ENCODE measurements around the gene MEN1. TPM values are rescaled to one million over a fixed set of nuclear protein-coding genes. Genes with fewer than 3 reads are reported as not detected.

Gene MEN1
- total RNA-seq, 1 experiment from 2014 or later = 46.1 TPM

DNA sequence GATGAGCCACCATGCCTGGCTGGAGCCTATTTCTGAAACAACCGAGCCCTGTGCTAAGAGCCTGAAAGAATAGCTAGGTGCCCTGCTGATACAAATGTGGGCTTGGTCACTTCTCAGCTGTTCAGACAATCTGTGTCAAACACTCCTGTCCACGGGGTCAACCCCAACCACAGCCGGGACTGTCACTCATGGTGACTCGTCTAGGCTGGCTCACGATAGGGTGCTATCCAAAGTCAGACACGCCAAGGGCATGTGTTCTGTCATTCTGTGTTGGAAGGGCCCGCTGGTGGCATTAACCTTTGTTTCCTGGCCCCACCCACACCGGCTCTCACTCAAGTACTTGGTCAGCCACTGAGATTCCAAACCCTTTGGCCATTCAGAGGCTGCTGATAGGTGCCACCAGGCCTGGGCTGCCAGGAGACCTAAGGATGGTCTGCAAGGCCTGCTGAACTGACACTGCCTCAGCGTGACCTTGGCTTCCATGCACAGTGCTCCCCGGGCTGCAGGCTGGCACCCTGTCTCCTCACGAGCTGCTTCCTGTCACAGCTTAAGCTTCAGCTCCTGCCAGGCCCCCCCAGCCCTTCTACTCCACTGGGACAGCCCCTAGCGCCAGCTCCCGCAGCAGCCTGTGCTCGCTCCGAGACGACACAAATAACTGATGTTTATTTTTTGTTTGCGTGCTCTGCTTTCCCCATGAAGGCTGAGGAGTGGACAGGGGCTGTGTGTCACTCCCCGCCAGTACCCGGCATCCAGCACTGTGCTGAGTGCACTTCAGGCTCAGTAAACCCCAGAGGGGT, 48.3 kb upstream of the MEN1 start:
- Histone ChIP-seq H3K79me2 (ENCODE audit: low read length) (peaks cover 79% of the 10 kb centered on the region), H3K4me2 (ENCODE audit: low read length) (no peak overlapping the region), H3K9ac (ENCODE audit: low read length) (no peak overlapping the region), H3K27ac (ENCODE audit: low read length) (peak overlapping the region; percentile 8; the same call in 1 of the 2 replicates), H3K36me3 (ENCODE audit: low read depth, low read length) (peaks cover 47% of the 10 kb centered on the region), H3K9me3 (ENCODE audit: low read length) (no peaks in the 10 kb centered on the region), H2AFZ (ENCODE audit: low read length) (no peak overlapping the region), H3K27me3 (ENCODE audit: low read length) (no peaks in the 10 kb centered on the region), H3K4me3 (ENCODE audit: low read length) (no peak overlapping the region), H3K4me1 (ENCODE audit: insufficient read depth, low read length) (peaks cover 63% of the 10 kb centered on the region), H3F3A (ENCODE audit: low read length, unreplicated experiment) (peaks cover 4% of the 10 kb centered on the region), H3K9me2 (replicated peaks; ENCODE audit: low read length) (no peaks in the 10 kb centered on the region), H4K20me1 (ENCODE audit: low read length) (peaks cover 8% of the 10 kb centered on the region; the same call in 1 of the 2 replicates)
- no peak for ATAC-seq
- BruUV-seq (replicated peaks) = no TSS peak
- no peak for TF ChIP-seq EZH2 (IDR thresholded peaks at IDR 0.05; ENCODE audit: low read length, unreplicated experiment)
- no peak for TF ChIP-seq EZH2phosphoT487 (IDR thresholded peaks at IDR 0.05; ENCODE audit: borderline replicate concordance, low read length)
- TF ChIP-seq, protein P1, sequence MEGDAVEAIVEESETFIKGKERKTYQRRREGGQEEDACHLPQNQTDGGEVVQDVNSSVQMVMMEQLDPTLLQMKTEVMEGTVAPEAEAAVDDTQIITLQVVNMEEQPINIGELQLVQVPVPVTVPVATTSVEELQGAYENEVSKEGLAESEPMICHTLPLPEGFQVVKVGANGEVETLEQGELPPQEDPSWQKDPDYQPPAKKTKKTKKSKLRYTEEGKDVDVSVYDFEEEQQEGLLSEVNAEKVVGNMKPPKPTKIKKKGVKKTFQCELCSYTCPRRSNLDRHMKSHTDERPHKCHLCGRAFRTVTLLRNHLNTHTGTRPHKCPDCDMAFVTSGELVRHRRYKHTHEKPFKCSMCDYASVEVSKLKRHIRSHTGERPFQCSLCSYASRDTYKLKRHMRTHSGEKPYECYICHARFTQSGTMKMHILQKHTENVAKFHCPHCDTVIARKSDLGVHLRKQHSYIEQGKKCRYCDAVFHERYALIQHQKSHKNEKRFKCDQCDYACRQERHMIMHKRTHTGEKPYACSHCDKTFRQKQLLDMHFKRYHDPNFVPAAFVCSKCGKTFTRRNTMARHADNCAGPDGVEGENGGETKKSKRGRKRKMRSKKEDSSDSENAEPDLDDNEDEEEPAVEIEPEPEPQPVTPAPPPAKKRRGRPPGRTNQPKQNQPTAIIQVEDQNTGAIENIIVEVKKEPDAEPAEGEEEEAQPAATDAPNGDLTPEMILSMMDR (conservative IDR thresholded peaks at IDR 0.05; ENCODE audit: low read depth, low read length) = no peak
- POLR2A ChIA-PET (ENCODE audit: unreplicated experiment) = interaction anchor here (1.1 kb wide), 1 partner anchor 11 kb away, joined by 3 read pairs; no protein-coding TSS in a partner anchor
- peak; percentile 50 for DNase-seq
- CTCF ChIA-PET = interaction anchor here (0.7 to 1.0 kb wide), 2 partner anchors 10 to 29 kb away, joined by 3 to 4 read pairs; no protein-coding TSS in a partner anchor
- intact Hi-C loops (cut with micrococcal nuclease) = no loop called here

DNA sequence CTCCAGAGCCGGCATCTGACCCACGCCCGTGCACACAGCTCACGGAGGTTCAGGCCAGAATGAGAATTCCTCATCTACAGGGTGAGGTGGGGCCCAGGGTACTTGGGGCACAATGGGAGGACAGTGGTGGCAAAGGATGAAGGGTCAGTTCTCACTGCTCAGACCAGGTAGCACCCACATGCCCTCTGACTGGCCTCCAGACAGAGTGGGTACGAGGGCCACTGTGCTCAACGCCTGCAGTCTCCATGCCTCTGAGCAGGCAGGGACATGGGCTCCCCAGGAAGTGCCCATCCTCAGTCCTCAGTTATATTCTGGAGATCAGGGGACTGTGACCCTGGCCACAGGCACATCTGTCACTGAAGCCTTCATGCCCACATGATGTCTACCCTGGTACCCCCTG, 47.1 kb upstream of the MEN1 start:
- peak overlapping the region; percentile 96 for H3K27ac ChIP-seq (ENCODE audit: low read length)
- H3K79me2 ChIP-seq (ENCODE audit: low read length) = peaks cover 78% of the 10 kb centered on the region
- no peak overlapping the region for H3K4me2 ChIP-seq (ENCODE audit: low read length)
- H3K9me3 ChIP-seq (ENCODE audit: low read length) = no peaks in the 10 kb centered on the region
- H3F3A ChIP-seq (ENCODE audit: low read length, unreplicated experiment) = peaks cover 4% of the 10 kb centered on the region
- intact Hi-C loops (cut with micrococcal nuclease) = no loop called here
- no peak for DNase-seq
- no peak overlapping the region for H3K9ac ChIP-seq (ENCODE audit: low read length)
- peaks cover 58% of the 10 kb centered on the region for H3K36me3 ChIP-seq (ENCODE audit: low read depth, low read length)
- POLR2A ChIA-PET (ENCODE audit: unreplicated experiment) = interaction anchor here (1.0 kb wide), 1 partner anchor 11 kb away, joined by 12 read pairs; no protein-coding TSS in a partner anchor
- no TSS peak for BruUV-seq (replicated peaks)
- CTCF ChIA-PET = interaction anchor here (0.8 kb wide), 1 partner anchor 20 kb away, joined by 4 read pairs; no protein-coding TSS in a partner anchor
- no peaks in the 10 kb centered on the region for H3K27me3 ChIP-seq (ENCODE audit: low read length)
- H3K9me2 ChIP-seq (replicated peaks; ENCODE audit: low read length) = no peaks in the 10 kb centered on the region
- peaks cover 67% of the 10 kb centered on the region for H3K4me1 ChIP-seq (ENCODE audit: insufficient read depth, low read length)
- no peak overlapping the region for H2AFZ ChIP-seq (ENCODE audit: low read length)
- ATAC-seq = no peak
- H3K4me3 ChIP-seq (ENCODE audit: low read length) = no peak overlapping the region
- TF ChIP-seq, protein P1 (conservative IDR thresholded peaks at IDR 0.05; ENCODE audit: low read depth, low read length) = no peak
- TF ChIP-seq EZH2 (IDR thresholded peaks at IDR 0.05; ENCODE audit: low read length, unreplicated experiment) = no peak
- TF ChIP-seq EZH2phosphoT487 (IDR thresholded peaks at IDR 0.05; ENCODE audit: borderline replicate concordance, low read length) = no peak
- H4K20me1 ChIP-seq (ENCODE audit: low read length) = no peaks in the 10 kb centered on the region
